HG03095 (cell line): ENCODE results near the gene VHLL.
"Not testable (repeated sequence)": the region's sequence is repeated elsewhere in the genome, so short reads cannot be mapped to it uniquely, and the experiment has no call there.

Source experiments
- ATAC-seq: cut with Tn5 transposase; IDR thresholded peaks from one replicate; pipeline ENCODE4 v1.9.1; 2021; ENCODE audit warnings: moderate library complexity; ENCODE audit not compliant: unreplicated experiment

The VHLL gene

DNA sequence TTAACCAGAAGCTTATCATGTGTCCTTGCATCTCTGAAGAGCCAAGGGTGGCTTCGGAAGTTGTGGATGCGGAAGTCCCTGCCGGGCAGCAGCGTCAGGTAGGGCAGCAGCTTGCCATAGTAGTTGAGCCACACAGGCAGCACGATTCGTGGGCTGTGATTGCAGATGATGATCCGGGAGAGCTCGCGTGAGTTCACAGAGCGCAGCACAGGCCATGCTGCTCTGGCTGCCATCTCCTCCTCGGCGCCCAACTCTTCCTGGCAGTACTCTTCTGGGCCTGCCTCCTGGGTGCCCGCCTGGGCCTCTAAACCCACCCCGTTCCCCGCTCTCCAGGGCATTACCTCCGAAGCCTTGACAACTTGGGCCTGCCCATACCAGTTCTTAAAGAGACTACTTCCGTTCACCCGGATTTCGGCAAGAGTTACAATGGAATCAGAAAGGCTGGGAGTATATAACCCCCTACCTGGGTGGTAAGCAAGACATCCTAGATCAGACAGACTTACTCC lies at the start of gene VHLL:
VHLL (minus strand) TSS at position 456 of the 506 bp plus-strand sequence; CDS start at position 338, 118 bp downstream.
- ATAC-seq, result no peak

DNA sequence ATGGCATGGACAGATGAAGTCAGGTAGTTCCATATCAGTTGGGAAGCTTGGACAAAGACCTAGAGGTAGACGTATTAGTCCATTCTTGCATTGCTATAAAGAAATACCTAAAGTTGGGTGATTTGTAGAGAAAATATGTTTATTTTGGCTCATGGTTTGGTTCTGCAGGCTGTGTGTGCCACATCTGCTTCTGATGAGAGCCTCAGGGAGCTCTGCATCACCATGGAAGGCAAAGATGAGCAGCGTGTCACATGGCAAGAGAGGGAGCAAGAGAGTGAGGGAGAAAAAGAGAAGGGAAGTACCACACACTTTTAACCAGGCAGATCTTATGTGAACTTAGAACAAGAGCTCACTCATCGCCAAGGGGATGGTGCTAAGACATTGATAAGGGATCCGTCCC lies 48.2 kb upstream of the VHLL start:
- ATAC-seq, result no peak

DNA sequence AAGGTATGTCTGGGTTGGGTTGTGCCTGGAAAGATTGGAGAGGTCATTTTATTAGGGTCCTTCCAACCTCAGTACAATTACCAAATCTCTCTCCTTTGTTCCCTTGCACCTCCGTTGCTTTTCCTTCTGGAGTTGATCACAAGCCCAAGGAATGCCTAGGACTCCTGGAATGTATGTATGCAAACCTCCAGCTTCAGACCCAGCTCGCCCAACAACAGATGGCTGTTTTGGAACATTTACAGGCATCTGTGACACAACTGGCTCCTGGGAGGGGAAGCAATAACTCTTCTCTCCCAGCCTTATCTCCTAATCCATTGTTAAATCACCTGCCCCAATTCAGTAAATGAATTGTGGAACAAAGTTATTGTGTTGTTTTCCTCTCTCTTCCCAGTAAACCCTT lies 47.5 kb upstream of the VHLL start:
- ATAC-seq, result no peak

DNA sequence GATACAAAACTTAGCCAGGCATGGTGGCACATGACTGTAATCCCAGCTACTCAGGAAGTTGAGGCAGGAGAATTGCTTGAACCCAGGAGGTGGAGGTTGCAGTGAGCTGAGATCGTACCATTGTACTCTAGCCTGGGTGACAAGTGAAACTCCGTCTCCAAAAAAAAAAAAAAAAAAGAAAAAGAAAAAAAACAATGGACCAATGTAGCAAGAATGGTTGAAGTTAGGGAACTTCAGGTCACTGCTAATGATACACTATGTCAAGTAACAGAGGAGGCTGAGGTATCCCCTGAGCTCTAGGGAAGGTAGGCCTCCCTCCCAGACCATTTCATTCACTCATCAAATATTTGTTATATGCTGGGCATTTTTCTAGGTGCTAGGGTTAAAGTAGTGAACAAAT lies 46.9 kb upstream of the VHLL start:
- not testable (repeated sequence) for ATAC-seq

DNA sequence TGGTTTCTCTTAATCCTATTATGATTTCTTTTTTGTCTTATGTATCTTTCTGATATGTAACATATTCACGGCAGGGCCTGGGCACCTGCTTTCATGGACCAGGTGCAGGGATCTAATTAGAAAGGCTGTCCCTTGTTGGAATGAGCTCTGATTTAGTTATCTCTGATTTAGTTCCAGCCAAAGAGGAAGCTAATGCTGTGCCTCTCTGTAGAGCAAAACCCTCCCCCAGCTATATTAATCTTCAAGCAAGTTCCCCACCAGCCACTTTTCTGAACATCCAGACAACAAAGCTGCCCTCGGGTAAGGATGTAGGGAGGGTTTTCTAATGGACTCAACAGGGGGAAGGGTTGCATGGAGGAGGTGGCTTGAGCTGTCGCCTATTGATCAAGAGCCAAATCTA lies 45.3 kb upstream of the VHLL start:
- no peak for ATAC-seq

DNA sequence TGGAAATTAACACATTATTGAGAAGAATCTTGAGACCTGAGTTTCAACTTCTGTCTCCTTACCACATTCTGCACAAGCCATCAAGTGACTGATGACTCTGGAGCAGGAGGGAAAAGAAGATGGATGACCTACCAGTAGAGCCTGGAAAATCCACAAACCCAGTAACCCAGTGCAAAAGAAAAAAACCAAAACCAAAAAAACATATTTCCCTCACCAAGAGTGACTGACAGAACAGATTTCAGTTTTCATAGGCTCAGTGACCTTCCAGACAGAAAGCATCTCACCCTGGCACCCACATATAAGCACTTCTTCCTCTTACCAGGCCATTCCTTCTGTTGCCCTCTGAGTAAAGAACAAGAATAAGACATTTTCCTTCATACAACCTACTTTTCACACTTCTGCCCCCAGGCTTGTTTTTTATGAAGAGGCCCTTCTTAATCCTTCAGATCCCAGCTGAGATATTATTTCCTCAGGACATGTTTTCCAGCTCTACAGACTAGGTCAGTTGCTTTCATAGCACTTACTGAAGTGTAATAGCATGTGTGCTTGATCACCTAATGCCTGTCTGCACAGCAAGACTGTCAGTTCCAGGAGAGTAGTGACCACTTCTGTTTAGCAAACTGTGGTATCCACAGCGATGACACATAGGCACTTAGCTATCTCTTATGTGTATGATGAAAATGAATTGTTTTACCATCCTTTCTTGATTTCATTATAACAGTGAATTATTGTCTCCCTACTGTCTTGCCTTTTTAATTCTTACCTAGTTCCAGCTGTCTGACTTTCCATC lies 43.3 kb upstream of the VHLL start:
- no peak for ATAC-seq

DNA sequence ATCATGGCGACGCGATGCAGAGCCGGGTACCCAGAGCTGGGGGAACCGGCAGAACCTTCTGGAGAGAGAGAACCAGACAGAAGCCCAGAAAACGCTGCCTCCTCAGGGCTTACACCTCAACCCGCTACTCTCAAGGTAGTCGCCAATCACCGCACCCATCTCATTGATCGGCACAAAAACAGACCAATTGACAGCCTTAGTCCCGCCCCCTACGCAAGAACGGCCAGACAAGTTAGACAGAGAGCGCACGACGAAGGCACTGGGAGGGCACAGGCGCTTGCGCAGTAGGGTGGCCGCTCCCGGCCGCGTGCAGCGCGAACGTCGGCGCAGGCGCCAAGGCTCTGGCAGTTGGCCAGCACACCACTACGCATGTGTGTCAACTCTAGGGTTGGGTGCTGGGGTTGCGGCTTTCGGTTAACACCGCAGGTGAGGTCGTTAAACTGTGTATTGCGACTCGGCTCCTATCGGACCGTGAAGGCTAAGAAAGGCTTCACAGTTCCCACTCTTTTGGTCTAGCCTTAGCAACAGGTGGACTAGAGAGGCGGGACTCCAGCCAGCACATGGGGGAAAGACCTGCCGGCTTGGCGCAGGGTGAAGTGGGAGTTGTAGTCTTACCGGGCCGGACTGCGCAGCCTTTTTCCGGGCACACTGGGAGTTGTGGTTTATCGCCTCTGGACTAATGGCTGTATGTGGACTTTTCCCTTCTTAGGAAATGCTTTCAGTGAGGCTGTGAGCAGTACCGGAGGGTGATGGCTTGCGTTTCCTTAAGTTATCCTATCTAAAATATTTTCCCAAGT lies 39.3 kb upstream of the VHLL start, which contains the start of the genes CCT3 and TSACC:
CCT3 (minus strand) TSS at position 113 of the 797 bp plus-strand sequence; CDS start at position 5, 108 bp downstream.
TSACC (plus strand) TSS at position 347 of the 797 bp plus-strand sequence. CDS start 1,232 bp downstream, outside the sequence.
- ATAC-seq, result peak; percentile 81

DNA sequence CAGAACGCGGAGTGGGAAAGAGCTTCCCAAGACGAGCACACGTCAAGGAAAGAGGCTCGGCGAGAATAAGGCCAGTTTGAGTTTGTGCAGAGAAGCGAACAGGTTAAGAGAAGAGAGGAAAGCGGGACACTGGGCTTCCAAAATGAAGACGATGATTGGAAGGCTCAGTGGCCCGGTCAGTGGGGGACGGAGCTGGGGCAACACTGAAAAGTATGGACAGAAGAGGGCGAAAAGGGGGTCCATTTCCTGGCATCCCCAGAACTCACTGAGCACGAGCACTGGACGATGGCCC lies 38.7 kb upstream of the VHLL start:
- ATAC-seq, result no peak

DNA sequence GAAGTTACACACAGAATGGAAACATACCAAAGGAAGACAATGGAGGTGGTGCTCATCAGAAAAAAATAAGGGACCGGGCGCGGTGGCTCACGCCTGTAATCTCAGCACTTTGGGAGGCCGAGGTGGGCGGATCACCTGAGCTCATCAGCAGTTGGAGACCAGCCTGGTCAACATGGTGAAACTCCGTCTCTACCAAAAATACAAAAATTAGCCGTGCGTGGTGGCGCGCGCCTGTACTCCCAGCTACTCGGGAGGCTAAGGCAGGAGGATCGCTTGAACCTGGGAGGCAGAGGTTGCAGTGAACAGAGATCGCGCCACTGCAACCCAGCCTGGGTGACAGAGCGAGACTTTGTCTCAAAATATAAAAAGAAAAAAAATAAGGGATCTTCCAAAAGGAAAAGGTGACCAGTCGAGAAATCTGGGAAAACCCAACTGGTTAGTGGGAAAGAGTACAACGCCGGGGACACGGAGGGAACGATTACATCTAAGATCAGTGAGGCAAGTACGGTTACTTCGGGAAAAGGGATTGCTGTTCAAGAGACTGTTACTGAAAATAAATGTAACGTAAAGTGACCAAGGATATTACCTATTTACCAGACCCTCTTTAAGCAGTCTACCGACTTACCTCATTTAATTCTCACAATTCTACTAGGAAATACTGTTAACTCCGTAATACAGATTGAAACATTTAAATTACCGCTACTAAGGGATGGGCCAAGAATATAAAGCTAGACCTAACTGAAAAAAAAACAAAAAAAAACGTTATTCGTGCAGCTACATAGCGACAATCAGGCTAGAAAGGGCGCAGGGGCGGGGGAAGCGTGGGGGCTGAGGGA lies 38.2 kb upstream of the VHLL start:
- ATAC-seq, result no peak

DNA sequence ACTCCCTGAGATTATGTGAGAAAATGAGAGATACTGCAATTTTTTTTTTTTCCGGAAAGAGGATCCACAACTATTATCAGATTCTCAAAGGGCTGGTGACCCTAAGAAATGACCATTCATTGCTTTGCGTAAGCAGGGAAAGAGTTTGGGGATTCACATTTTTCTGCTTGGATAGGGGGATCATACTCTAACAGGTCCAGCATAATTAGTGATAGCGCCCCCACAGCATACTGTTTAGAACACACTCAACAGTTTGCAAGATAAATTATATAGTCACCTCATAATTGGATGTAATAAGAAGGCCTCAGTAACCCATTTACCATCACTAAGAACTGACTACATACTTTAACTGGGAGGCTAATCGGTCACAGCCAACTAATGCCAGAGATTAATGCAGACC lies 37.1 kb upstream of the VHLL start:
- ATAC-seq, result no peak

DNA sequence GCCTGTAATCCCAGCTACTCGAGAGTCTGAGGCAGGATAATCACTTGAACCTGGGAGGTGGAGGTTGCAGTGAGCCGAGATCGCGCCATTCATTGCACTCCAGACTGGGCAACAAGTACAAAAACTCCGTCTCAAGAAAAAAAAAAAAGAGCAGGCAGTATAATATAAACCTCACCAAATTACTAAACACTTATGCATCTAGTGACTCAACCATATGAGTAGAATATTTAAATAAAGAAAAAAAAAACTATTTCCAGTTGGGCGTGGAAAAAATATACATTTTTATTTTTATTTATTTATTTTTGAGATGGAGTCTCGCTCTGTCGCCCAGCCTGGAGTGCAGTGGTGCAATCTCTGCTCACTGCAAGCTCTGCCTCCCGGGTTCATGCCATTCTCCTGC lies 24.1 kb upstream of the VHLL start:
- ATAC-seq, result not testable (repeated sequence)

DNA sequence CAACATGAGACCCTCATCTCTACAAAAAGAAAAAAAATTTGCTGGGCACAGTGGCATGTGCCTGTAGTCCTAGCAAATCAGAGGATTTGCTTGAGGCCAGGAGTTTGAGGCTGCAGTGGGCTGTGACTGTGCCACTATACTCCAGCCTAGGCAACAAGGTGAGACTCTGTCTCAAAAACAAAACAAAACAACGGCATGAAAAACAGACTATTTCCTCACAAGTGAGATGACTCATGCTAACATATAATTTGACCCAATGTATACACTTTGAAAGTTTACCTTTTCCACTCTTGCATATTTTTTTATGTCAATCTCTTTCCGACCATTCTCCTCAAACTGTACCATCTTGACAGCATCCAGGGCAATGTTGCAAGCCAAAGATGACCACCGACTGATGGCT lies 21.5 kb upstream of the VHLL start:
- ATAC-seq, result no peak

DNA sequence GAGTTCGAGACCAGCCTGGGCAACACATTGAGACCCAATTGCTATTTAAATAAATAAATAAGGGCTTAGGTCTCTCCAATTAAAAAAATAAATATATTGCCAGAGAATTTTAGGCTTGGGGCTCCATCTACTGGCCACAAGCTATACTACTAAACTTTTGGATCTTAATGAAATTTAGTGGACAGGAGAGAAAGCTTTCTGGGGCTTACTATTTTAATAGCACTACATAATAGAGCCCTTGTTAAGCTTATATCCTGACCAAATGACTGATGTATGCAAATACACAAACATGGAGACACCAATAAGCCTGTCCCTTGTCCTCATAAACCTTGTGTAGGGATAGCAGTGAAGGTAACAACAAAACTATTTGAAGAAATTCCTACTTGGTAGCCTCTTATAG lies 20.6 kb upstream of the VHLL start:
- no peak for ATAC-seq

DNA sequence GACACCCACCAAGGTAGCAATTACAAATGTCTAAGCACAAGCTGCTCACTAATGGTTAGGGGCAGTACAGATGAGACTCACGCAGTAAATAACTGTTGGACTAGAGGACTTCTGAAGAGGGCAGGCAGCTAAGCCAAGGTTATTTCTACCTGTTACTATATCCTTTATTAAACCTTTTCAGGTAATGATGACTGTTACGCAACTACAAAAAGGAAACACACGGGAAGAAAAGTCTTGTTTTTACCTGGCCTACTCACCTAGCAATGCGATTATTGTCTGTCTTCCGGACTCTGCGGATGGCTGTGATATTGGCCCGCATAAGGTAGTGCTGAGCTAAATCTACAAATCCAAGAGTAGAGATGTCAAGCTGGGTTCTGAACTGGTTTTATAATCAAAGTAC lies 17.8 kb upstream of the VHLL start:
- no peak for ATAC-seq

DNA sequence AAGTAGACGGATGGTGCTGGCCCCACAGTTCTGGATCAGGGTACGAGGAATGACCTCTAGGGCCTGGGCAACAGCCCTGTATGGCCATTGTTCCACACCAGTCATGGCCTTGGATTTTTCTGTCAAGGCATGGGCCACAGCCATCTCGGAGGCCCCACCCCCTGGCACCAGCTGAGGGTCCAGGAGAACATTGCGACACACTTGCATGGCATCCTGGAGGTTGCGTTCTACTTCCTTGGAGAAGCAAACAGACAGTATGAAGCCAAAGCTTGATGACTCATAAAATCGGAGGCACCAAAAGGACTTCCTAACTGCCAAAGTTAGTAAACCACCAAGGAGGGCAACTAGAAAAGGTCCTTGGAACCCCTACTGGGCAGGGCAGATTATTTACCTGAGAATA lies 11.9 kb upstream of the VHLL start:
- no peak for ATAC-seq

DNA sequence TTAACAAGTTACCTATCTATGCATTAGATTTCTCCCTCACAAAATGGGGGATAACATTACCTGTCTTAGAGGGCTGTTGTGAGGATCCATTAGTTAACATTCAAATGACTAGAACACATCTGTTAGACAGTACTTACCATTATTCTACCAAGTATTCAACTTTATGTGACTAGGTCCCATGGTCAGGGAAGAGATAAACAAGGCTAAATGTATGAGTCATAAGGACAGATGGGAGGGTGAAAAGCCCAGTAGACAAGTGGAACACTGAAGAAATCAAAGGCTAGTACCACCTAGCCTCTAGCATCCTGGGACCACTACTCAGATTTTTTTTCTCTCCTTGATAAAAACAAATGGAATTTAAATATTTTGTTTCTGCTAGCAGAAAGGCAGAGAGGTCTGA lies 9.0 kb upstream of the VHLL start:
- ATAC-seq, result no peak

DNA sequence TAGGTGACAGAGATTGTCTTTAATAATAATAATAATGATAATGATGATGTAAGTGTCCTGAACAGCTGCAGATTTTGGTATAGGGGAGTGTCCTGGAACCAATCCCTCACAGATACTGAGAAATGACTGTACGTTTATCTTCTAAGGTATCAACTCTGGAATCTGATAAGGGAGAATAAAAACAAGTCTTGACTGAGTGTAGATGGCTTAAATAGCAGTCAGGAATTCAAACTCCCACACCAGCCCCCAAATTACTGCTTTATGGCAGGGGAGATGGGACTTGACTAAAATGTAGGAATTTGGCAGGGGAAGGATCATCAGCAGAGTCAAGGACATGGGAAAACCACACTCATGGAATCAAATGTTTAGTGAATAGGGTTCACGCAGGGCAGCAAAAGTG lies 6.1 kb upstream of the VHLL start:
- no peak for ATAC-seq

DNA sequence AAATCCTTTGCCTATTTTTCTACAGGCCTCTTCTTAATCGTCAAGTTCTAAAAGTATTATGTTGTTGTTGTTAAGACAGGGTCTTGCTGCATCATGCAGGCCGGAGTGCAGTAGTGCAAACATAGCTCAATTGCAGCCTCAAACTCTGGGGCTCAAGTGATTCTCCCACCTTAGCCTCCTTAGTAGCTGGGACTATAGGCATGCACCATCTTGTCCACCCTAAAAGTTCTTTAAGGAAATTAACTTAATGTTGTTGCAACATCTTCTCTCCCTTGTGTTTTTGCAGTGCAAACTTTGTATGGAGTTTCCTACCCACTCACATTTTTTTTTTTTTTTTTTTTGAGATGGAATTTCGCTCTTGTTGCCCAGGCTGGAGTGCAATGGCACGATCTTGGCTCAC lies 4.1 kb upstream of the VHLL start:
- ATAC-seq, result no peak

DNA sequence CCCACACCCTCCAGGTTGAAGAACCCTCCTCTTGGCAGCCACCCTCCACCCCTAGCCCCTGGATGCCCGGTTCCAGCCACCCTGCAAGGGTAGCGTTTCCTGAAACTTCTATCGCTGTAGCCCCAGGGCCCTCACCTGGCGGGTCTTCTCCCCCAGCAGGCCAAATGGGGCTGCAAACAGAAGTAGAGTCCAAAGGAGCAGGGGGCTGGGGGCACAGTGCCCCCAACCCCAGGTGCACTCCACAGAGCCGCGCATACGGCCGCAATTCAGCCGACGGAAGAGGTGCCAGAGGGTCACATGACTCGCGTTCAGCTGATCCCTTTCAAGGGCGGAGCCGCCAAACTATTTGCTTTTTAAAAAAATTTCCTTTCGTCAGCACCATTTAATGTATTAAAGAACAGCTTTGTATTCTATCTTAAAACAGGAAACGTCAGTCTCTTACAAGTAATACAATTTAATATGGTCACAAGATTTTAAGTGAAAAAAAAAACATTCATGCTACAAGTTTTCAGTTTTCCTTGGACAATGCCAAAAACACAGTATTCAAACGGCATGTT lies 3.6 kb downstream of the VHLL start, which contains the start of gene GLMP:
GLMP (minus strand) TSS at position 289 of the 557 bp plus-strand sequence; CDS start at position 255, 34 bp downstream.
- ATAC-seq, result no peak

DNA sequence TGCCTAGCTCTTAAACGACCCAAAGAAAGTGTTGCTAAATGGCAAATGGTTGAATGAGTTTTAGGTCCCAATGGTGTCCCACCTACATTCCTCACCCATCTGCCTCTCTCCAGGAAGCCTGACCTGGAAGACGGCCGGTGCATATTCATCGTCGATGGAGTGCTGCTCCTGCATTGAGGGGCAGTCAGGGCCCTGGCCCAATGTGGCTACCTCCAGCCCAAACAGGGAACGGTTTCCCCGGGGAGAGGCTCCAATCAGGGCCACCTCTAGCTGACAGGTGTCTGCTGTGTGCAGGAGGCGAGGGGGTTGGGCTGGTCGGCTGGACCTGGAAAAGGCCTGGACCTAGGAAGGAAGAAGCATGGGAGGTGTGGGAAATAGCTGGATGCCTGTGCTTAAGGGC lies 5.2 kb downstream of the VHLL start:
- no peak for ATAC-seq

DNA sequence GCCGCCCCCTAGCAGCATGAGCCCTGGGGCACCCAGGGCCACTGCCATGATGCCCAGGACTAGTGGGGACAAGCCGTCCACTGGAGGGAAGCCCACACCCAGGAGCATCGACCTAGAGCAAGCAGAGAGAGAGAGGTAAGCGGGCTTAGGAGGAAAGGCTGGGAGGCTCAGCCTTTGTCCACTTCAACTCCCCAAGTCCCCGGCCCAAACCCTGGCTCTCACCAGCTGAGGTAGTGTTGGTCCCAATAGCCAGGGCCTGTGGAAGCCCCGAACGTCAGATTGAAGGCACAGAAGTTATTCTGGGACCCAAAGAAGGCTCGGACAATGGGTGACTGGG lies 6.0 kb downstream of the VHLL start:
- no peak for ATAC-seq
